Embryonic facial prominence (tissue), 1 donor: ENCODE measurements around the gene UBASH3B.

ENCODE experiments used
- DNase-seq: peaks from one replicate; pipeline ENCODE4 v3.0.0-alpha.2; 2016; ENCODE audit errors: extremely low spot score

Gene UBASH3B

DNA sequence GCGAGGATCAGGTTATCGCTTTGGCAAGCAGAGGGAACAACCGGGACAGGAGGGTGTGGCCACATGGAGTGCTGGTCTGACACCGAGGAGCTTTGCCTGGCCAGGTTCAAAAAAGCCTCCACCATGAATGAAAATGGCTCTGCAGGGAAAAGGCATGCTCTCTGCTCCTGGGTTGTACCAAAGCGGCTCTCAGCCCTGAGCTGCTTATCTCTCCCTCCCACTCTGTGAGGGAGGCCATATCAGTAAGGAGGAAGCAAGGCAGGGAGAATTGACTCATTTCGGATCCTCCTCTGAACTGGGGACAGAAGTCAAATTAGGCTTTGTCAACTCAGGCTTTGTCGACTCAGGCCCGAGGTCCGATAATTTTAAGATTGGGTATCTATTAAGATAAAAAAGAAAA is 99.9 kb downstream of the UBASH3B start:
- DNase-seq: no peak

DNA sequence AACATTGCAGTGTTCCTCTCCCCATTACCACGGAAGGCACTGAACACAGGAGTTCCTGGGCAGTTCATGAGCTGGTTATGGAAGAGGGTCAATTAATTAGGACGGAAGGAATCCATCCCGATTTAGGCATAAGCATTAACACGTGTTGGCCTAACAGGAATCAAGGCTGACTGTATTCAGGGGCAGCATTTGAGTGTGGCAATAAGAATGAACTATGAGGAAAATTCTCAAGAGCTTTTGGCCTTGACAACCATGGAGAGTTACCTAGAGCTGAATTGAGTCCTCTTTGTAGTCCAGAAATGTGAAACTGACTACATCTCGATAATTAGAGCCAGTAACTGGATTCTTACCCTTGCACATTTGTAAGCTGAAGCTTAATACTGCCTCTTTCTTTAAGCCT is 100.4 kb downstream of the UBASH3B start:
- no peak for DNase-seq

DNA sequence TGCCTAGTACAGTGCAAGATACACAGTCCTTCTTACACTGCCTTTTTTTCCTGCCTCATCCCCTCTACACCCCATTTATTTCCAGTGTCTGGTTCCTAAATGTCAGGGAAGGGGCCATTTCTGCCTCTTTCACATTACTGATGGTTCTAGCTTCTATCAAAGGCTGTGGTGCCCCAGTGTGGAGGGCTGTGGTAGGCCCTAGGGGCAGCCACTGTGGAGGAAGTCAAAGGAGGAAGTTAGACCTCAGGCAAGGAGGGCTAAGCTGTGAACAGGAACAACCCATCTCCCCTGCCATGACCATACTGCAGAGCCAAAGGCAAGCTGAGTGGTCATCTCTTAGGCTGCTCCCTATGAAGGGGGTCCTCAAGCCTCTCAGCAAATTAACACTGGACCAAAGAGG is 100.9 kb downstream of the UBASH3B start:
- no peak for DNase-seq

DNA sequence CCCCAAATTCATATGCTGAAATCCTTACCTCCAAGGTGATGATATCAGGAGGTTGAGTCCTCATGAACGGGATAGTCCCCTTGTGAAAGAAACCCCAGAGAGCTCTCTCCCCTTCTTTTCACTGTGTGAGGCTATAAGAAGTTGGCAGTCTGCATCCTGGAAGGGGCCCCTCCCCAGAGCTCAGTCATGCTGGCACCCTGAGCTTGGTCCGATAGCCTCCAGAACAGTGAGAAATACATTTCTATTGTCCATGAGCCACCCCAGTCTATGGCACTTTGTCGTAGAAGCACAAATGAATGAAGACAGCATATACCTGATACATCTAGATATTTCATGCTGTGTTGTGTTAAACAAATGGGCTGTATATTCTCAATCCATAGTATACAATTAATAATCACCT is 101.7 kb downstream of the UBASH3B start:
- DNase-seq: no peak

DNA sequence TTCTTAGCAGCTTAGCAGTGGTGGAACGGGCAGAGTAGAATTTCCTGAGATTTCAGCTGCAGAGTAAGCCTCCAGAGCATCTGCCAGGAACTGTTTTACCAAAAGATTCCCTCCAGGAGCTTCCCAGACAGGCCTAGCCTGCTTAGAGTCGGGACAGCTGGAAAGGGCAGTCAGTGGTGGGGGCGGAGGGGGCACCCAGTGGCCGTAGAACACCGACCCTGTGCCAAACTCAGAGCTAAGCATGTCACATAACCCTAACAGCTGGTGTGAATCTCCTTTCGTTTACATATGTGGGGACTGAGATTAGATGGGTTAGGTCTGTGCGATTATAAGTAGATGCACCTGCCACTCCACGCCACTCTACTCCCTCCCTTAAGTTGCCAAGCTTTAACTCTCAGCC is 102.8 kb downstream of the UBASH3B start:
- no peak for DNase-seq

DNA sequence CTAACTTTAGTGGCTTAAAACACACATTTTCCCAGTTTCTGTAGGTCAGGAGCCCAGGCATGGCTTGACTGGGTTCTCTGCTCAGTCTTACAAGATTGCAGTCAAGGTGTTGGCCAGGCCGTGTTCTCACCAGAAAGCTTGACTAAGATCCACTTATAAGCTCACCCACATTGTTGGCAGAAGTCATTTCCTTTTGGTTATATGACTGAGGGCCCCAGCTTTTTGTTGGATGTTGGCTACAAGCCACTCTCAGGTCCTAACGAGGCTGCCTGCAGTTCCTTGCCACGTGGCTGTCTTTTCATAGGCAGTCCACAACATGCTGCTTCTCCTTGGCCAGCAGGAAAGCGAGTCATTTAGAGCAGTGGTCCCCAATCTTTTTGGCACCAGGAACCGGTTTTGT is 103.5 kb downstream of the UBASH3B start:
- DNase-seq: no peak

DNA sequence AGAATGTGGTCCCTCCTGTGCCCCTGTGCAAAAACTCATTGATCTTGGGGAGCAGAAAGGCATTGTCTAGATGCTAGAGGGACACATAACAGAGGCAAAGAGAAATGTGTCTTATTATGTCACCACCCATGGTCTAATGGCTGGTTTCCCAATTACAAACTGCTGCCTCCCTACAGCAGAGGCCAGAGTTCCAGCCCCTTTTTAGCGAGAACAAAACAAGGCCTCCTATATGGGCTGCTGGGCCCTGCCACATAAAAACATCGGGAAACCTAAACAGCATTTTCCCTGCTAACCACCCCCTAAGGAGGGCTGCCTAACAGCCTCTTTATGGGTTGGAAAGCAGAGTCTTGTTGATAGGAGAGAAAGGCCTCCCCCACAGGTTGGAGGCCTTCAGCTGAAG is 107.6 kb downstream of the UBASH3B start:
- DNase-seq: no peak

DNA sequence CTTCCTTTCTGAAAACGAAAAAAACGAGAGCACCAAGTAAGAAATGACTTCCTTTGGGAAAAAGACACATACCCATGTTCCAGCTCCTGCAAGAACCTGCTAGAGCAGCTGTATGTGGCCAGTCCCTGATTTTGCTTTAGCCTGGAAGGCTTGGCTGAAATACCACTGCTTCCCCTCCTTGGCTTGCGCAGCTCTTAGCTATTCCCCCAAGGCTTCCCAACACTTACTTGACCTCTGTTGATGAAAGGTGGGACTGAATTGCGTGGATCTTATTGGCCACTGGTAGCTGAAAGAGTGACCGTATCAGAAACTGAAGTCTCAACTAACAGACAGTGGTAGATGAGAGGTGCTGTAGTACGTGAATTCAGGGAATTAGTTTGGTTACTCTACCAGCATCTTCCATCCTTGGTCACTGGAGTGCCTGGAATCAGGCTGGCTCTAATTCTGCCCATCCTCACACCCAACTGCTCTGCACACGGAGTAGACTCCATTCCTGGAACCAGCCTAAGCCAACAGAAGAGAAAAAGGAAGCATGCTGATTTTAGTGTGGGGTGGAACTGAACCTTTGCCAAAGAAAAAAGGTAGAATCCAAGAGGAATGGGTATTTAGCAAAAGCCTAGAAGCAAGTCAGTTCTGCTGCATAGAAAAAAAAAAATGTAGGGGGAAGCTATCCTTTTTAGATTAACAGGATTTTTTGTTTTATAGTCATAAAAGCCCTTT is 109.0 kb downstream of the UBASH3B start:
- DNase-seq: no peak

DNA sequence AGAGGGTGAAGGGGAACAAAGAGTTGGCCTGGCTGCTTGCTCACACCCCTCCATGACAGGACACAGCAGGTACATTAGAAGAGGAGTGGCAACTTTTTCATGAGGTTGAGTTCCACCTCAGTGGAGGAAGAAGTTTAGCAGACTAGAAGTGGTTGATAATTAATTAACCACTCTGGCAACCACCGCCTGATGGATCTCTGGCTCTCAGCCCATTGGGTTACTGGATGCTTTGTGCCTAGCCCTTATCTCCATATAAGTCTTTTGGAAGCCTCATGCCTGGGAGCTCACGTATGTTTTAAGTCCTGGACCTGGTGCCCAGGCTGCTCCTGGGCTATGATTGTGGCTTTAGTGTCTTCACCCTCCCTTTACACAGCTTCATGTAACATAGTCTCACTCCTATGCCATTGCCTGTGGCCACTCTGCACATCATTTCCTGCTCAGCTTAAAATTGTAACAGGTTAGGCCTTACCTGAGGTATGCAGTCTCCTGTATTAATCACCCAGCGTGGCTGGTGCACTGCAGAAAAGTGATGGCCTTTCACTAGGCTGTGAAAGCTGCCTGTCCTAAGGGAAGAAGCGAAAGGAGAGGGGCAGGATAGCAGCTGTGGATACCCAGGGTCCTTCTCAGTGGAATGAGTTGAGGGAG is 110.1 kb downstream of the UBASH3B start:
- DNase-seq: no peak

DNA sequence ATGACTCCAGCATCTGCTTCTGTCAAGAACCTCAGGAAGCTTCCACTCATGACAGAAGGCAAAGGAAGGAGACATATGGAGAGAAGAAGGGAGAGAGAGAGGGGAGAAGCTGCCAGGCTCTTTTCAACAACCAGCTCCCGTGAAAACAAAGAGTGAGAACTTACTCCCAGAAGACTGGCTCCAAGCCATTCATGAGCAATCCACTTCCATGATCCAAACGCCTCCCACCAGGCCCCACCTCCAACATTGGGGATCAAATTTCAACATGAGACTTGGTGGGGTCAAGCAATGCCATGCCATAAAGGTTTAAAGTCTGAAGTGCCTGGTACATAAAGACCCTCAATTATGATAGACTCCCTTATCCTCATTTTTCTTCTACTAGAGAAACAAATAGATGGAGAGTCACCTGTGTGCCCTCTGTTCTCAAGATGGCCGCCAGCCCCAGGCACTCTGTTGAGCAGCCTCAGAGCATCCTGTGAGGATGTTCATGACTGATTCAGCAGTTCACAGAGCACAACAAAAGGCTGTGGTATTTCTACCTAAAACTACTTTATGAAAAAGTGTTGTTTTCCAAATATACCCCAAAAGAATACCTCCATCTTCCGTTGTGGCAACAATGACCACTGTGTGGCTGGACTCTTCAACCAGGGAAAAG is 113.7 kb downstream of the UBASH3B start:
- DNase-seq: no peak

DNA sequence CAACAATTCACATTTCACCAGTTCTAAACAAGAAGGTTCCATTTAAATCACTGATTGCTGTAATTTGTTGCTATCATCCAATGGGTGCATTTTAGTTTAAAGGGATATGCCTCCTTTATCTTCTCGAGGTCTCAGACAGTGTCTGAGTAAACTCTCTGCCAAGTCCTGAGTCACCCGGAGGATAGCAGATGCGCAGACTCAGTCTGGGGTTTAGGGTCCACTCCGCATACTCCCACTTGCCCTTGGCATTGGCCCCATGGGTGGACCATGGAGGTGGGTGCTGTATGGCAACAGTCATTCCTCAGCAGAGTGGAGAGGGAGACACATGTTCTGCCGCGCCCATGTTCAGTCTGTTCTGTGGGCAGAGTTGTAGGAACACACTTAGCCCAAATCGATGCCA is 117.4 kb downstream of the UBASH3B start:
- no peak for DNase-seq

DNA sequence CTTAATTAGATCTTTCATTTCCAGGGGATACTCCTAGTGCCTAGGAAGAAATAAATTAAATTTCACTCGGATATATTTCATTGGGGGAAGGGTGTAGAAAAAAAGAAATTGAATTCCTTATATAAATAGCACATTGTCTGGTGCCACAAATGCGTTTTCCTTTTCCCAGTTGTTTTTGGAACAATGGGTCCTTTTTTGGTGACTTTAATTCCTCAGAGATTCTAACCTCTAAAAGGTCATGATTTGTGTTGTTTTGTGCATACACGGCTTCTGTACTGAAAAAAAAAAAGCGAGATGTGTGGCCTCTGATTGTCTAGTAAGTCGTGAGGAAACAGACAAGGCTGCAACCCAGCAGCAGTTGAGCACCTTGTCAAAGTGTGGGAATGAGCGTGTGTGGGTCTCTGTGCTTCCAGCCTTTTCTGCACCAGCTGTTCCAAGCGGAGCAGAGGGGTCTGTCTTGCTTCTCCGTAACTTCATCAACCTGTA is 118.3 kb downstream of the UBASH3B start:
- no peak for DNase-seq

DNA sequence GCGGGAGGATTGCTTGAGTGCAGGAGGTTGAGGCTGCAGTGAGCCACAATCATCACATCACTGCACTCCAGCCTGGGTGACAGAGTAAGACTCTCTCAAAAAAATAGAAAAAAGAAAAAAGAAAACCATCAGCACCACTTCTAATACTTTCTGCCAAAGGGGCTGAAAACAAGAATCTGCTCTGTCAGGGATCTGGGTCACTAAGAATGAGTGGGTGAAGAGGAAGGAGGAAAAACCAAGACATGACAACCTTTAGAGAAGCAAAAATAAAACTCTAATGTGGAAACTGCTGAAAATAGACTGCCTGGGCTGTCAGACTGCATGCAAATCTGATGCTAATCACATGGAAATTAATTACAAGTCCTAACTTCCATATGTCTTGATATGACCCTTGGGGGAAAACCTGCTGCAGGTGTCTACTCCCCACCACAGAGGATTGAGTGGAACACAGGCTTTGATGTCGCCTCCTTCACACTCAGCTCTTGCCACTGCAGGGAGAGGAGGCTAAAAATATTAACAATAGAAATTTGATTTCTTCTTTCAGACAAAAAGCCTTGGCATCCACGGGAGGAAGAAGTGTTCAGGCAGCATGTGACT is 120.3 kb downstream of the UBASH3B start:
- no peak for DNase-seq

DNA sequence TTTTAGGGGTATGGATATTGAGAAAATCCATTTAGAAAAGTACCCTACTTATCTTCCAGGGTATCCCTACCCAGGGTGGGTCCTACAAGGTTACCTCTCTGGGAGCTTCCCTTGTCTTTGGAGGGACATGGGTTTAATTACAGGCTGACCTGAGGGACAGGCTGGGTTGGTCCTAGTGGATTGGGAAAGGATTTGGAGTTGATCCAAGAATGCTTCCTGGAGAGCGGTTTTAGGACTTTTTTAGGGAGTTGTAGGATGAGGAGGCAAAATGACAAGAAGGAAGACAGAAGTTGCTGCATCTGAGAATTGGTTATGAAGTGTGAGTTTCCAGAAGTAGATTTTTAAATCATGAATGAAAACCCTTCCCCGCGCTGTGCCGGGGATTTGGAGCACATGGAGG is 121.0 kb downstream of the UBASH3B start:
- no peak for DNase-seq

DNA sequence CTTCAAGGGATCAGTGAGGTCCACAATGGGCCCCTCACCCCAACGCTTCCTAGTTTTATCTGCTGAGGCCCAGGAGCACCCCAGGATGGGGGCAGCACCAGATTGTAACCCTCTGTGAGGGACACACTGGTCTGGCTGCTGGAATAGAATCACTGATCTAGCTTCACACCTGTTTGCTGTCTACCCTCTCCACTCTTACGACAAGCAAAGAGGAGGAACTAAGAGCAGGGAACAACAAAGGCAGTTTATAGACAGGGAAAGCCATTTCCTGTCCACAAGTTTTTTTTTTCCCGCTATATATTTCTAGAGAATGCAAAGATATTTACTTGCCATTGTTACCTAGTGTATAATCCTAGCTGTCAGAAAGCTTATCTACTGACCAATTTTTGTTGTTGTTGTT is 121.8 kb downstream of the UBASH3B start:
- no peak for DNase-seq

DNA sequence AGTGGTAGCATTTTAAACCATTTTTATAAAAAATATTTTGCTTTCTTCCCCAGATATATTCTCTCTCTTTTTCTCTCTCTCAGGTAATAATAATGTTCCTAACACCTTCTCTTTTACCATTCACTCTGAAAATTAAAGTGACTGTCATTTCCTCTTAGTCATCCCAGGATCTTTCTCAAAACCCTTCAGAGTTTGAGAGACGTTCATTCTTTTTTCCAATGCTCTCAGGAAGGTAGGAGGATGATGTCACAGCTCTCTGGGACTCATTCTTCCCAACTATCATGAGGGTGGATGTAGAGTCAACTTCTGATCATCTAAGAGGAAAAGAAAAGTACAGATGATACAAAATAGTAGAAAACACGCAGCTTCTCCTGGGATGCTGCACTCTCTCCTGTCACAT is 122.6 kb downstream of the UBASH3B start:
- no peak for DNase-seq

DNA sequence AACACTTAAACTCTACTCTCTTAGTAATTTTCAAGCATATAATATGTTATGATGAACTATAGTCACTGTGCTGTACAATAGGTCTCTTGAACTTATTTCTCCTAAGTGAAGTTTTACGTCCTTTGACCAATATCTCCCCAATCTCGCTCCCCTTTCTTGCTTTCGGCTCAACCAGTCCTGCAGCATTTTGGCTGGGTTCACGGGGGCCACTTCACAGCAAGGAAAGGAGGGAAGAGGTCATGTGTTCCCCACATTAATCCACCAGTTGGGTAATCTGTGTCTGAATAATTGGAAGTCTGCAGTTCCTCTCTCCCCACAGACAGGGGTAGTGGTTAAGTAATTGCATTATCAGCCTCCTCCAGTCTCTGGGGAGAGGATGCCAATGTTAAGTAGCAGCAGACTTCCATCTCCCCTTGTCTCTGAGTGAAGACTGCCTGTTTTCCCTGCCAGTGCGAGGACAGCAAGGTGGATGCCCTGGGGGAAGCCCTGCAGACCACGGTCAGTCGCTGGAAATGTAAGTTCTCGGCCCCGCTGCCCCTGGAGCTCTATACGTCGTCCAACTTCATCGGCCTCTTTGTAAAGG is 123.6 kb downstream of the UBASH3B start:
- DNase-seq: no peak

DNA sequence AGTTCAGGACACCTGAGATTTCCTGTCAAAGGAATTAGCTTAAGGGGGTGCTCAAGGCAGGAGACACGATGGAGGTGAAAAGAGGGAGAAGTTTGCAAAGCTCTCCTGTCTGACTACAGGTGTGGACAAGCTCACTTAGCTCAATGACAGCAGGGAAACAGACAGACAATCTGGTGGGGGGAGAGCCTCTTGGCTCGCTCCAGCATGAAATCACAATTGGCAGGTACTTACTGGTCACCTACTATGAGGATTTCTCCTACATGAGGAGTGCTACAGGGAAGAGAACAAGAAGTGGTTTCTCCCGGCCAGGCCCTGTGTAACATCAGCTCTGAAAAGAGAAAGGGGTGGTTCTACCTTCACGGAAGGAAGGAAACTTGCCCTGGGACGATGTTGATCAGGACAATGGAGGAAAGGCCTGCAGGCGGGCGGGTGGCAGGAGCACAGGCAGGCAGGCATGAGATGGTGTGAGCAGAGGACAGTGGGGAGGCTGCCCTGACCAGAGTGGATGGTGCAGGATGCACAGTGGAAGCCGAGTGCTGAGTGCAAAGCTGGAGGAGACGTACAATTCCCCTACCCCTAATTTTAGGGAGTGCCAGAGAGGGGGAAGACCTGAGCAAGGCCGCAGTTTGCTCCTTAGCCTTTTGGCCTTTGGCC is 124.9 kb downstream of the UBASH3B start:
- DNase-seq: no peak

DNA sequence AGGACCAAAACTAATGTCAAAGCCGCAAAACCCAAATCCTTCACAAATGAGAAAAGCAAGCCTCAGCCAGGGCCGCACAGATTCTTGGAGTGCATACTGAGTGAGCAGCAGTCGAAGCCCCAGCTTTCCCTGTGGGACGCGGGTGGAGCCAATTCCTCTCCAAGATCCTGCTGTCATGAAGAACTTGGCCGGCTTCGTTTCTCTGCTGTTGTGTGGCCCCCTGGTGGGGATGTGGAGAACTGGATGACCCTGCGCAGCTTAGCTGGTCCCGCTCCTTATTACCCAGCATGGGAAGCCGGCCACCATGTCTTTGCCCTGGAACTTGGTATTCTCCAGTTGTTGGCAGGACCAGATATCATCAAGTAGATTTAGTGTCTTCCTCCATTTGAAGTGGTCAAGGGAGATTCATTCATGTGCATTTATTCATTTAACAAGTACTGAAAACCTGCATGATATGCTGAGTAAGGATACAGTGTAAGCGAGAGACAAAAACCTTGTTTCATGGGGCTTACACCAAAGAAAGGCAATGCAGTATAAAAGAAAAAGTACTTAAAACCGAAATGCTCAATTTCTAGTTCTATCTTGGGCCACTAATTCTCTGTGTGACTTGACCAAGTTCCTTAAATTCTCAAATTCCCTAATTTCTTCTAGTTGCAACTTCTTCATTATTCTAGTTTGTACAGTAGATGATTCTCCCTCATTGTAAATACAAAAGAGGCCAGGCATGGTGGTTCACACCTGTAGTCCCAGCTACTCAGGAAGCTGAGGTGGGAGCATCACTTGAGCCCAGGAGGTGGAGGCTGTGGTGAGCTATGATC is 126.1 kb downstream of the UBASH3B start:
- DNase-seq: peak; percentile 89

DNA sequence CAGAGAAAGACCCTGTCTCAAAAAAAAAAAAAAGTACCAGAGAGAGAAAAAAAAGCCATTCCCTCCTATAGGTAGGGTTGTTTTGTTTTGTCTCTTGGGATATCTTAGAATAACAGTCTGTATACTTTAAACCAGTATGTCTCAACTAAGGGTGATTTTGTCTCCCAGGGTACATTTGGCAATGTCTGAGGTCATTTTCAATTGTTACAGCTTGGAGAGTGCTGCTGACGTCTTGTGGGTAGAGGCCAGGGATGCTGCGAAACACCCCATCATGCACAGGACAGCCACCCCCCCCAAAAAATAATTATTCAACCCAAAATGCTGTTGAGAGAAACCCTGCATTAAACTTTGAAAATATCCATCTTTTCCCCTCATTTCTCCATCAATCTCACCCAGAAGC is 126.7 kb downstream of the UBASH3B start:
- DNase-seq: no peak
